Measurements from ENCODE around the gene ADAMTS4. TPM values are rescaled to one million over a fixed set of nuclear protein-coding genes. Genes with fewer than 3 reads are reported as not detected.

Gene ADAMTS4
- total and polyA plus RNA-seq, 2 experiments from 2014 or later: 7.2 to 9.8 TPM

DNA sequence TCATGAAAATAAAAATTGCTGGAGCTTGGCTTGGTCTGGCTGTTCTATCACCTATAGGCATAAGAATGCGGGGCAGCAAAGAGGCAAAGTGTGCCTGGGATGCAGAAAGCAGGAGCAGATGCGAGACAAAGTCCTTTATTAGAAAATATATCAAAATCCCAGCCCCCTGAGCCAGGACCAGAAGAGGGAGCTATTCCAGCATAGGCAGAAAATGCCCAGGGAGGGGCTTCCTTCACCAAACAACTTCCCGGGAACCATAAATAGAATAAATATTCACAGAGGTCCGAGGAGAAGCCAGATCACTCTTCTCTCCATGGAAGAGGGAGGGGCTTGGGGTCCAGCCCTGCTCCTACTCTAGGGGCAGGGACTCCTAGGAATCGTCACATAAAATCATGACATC, 27.7 kb downstream of the ADAMTS4 start:
- Histone ChIP-seq H3K4me2 (ENCODE audit: unreplicated experiment) (no peak overlapping the region), H3K9ac (no peak overlapping the region), H3K27ac (no peak overlapping the region), H4K20me1 (ENCODE audit: insufficient read depth) (no peaks in the 10 kb centered on the region), H3K79me2 (ENCODE audit: insufficient read depth) (peaks cover 15% of the 10 kb centered on the region), H3K9me2 (ENCODE audit: insufficient read depth) (no peaks in the 10 kb centered on the region), H3K27me3 (replicated peaks; ENCODE audit: insufficient read depth) (no peaks in the 10 kb centered on the region), H3K9me3 (ENCODE audit: low read depth) (no peaks in the 10 kb centered on the region), H3K4me1 (ENCODE audit: insufficient read depth) (peaks cover 23% of the 10 kb centered on the region), H2AFZ (no peak overlapping the region), H3K36me3 (ENCODE audit: low read depth) (peaks cover 23% of the 10 kb centered on the region), H3K4me3 (no peak overlapping the region), H3F3A (ENCODE audit: insufficient read depth) (peaks cover 23% of the 10 kb centered on the region)
- DNase-seq: peak; percentile 36
- TF ChIP-seq EZH2phosphoT487 (IDR thresholded peaks at IDR 0.05; ENCODE audit: insufficient read depth, low read depth): no peak
- no peak for TF ChIP-seq EZH2 (IDR thresholded peaks at IDR 0.05; ENCODE audit: insufficient read depth, poor library complexity, severe bottlenecking)
- in situ Hi-C loops (cut with MboI): no loop called here
- WGBS, 2 experiments (ENCODE audit: low coverage in 1 of 2, low lambda C conversion rate in 2 of 2, missing lambda C conversion rate in 2 of 2): 60 to 61% methylated on average over 5 of the region's 5 CpGs

DNA sequence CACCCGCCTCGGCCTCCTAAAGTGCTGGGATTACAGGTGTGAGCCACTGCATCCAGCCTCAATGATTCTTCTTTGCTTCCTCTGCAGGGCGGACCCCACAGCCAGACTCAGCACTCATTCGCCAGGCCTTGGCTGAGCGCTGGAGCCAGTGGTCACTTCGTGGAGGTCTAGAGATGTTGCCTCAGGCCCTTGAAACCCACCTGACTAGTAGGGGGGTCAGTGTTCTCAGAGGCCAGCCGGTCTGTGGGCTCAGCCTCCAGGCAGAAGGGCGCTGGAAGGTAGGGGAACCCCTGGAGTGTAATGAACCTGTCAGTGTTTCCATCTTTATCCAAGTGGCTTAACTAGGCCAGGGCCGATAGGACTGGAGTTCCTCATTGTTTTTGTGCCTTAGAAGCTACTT, 29.9 kb downstream of the ADAMTS4 start:
- H3K9me3 ChIP-seq (ENCODE audit: low read depth): no peaks in the 10 kb centered on the region
- peaks cover 40% of the 10 kb centered on the region for H3F3A ChIP-seq (ENCODE audit: insufficient read depth)
- WGBS, 2 experiments (ENCODE audit: low coverage in 1 of 2, low lambda C conversion rate in 2 of 2, missing lambda C conversion rate in 2 of 2): 92 to 94% methylated on average over 9 of the region's 9 CpGs
- no peaks in the 10 kb centered on the region for H3K27me3 ChIP-seq (replicated peaks; ENCODE audit: insufficient read depth)
- H3K27ac ChIP-seq: no peak overlapping the region
- H3K79me2 ChIP-seq (ENCODE audit: insufficient read depth): 0 out of 2 replicates have a peak, but pooled peaks cover 9% of the 10 kb centered on the region
- TF ChIP-seq EZH2phosphoT487 (IDR thresholded peaks at IDR 0.05; ENCODE audit: insufficient read depth, low read depth) (no peak), EZH2 (IDR thresholded peaks at IDR 0.05; ENCODE audit: insufficient read depth, poor library complexity, severe bottlenecking) (no peak)
- no peak for DNase-seq
- H3K36me3 ChIP-seq (ENCODE audit: low read depth): peaks cover 23% of the 10 kb centered on the region
- in situ Hi-C loops (cut with MboI): no loop called here
- no peak overlapping the region for H3K9ac ChIP-seq
- H3K4me1 ChIP-seq (ENCODE audit: insufficient read depth): peaks cover 28% of the 10 kb centered on the region
- H2AFZ ChIP-seq: no peak overlapping the region
- H3K4me3 ChIP-seq: no peak overlapping the region
- no peaks in the 10 kb centered on the region for H4K20me1 ChIP-seq (ENCODE audit: insufficient read depth)
- H3K4me2 ChIP-seq (ENCODE audit: unreplicated experiment): no peak overlapping the region
- no peaks in the 10 kb centered on the region for H3K9me2 ChIP-seq (ENCODE audit: insufficient read depth)

- Histone ChIP-seq H3K9me2 (ENCODE audit: insufficient read depth) (no peaks in the 10 kb centered on the region), H3K4me2 (ENCODE audit: unreplicated experiment) (peak overlapping the region; percentile 85), H4K20me1 (ENCODE audit: insufficient read depth) (no peaks in the 10 kb centered on the region), H3K9ac (peak overlapping the region; percentile 96), H3F3A (ENCODE audit: insufficient read depth) (peaks cover 25% of the 10 kb centered on the region), H3K4me1 (ENCODE audit: insufficient read depth) (peaks cover 10% of the 10 kb centered on the region), H3K79me2 (ENCODE audit: insufficient read depth) (0 out of 2 replicates have a peak, but pooled peaks cover 9% of the 10 kb centered on the region), H3K9me3 (ENCODE audit: low read depth) (no peaks in the 10 kb centered on the region), H3K27ac (peak overlapping the region; percentile 99), H2AFZ (peak overlapping the region; percentile 72), H3K27me3 (replicated peaks; ENCODE audit: insufficient read depth) (no peaks in the 10 kb centered on the region), H3K4me3 (peak overlapping the region; percentile 79), H3K36me3 (ENCODE audit: low read depth) (peaks cover 15% of the 10 kb centered on the region)
- DNase-seq: peak; percentile 53
- in situ Hi-C loops (cut with MboI): no loop called here
- 7% methylated on average over 32 to 33 of the region's 33 CpGs for WGBS, 2 experiments (ENCODE audit: low coverage in 1 of 2, low lambda C conversion rate in 2 of 2, missing lambda C conversion rate in 2 of 2)
- TF ChIP-seq EZH2 (IDR thresholded peaks at IDR 0.05; ENCODE audit: insufficient read depth, poor library complexity, severe bottlenecking) (no peak), EZH2phosphoT487 (IDR thresholded peaks at IDR 0.05; ENCODE audit: insufficient read depth, low read depth) (no peak)
Observed at GRCh38 chr1:161166669-161167548, 31.9 kb downstream of the ADAMTS4 start.

DNA sequence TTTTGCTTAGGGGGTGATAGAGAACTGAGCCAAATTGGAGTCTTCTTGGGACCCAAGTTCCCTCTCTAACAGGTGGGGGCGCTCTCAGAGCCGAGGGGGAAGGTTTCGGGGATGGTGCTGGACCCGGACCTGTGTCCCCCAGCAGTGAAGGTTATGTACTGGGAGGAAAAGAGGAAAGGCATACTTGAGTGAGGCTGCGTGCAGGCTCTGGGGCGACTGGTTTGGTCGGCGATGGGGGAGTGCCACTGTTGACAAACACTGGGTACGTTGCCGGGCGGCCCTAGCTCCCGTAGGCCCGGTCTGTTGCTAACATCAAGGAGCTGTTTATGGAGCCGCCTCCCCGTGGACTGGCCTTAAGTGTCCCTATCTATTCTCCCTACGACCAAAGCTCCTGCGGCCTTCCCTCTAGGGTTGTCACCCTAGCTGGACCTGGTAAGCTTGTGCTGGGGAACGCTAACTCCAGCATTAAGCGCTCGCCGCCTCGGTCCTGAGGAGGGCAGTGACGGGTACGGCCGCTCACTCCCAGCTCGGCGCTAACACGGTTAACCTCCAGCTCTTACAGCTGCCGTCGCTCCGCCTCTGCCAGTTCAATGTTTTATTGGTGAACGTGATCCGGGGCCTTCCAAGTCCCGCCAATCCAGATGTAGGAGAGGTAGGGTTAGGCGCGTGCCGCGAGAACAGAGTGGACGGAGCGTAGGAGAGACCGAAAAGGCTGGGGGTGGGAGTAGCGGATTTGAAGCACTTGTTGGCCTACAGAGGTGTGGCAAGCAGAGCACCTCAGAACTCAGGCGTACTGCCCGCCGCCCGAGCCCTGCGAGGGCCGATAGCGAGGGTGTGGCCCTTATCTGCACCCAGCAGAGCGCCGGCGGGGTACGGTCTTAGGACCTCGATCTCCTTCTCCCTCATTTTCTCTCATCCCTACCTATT, 32.8 kb downstream of the ADAMTS4 start, which contains the start of gene PPOX:
Gene PPOX (plus strand): TSS at position 685 of the 927 bp plus-strand sequence. CDS start 422 bp downstream, outside the sequence.
- 1% methylated on average over 46 to 53 of the region's 54 CpGs for WGBS, 2 experiments (ENCODE audit: low coverage in 1 of 2, low lambda C conversion rate in 2 of 2, missing lambda C conversion rate in 2 of 2)
- DNase-seq: peak; percentile 99
- TF ChIP-seq EZH2 (IDR thresholded peaks at IDR 0.05; ENCODE audit: insufficient read depth, poor library complexity, severe bottlenecking): no peak
- no peak for TF ChIP-seq EZH2phosphoT487 (IDR thresholded peaks at IDR 0.05; ENCODE audit: insufficient read depth, low read depth)
- peak within 1 kb of the TSS; percentile 79 for H3K4me3 ChIP-seq
- H3K36me3 ChIP-seq (ENCODE audit: low read depth): peaks cover 7% of the 10 kb centered on the region
- H3K4me2 ChIP-seq (ENCODE audit: unreplicated experiment): peak within 1 kb of the TSS; percentile 85
- in situ Hi-C loops (cut with MboI): no loop called here
- H3F3A ChIP-seq (ENCODE audit: insufficient read depth): peaks cover 20% of the 10 kb centered on the region
- H3K27ac ChIP-seq: peak within 1 kb of the TSS; percentile 99
- peak within 1 kb of the TSS; percentile 96 for H3K9ac ChIP-seq
- no peaks in the 10 kb centered on the region for H3K27me3 ChIP-seq (replicated peaks; ENCODE audit: insufficient read depth)
- H3K79me2 ChIP-seq (ENCODE audit: insufficient read depth): peaks cover 1% of the 10 kb centered on the region; the same call in 1 of the 2 replicates
- no peaks in the 10 kb centered on the region for H3K9me2 ChIP-seq (ENCODE audit: insufficient read depth)
- no peaks in the 10 kb centered on the region for H3K9me3 ChIP-seq (ENCODE audit: low read depth)
- H4K20me1 ChIP-seq (ENCODE audit: insufficient read depth): no peaks in the 10 kb centered on the region
- peaks cover 6% of the 10 kb centered on the region for H3K4me1 ChIP-seq (ENCODE audit: insufficient read depth)
- H2AFZ ChIP-seq: peak within 1 kb of the TSS; percentile 72

Measured in GM23248 (cell line).